ENCODE data around the gene SDK1.

SDK1 gene

GRCh38 chr7:4166807-4167206 lies 865.8 kb downstream of the SDK1 start:
- TF ChIP-seq CTCF (IDR thresholded peaks at IDR 0.05; ENCODE audit: low read depth, low read length) = no peak
- DNase-seq (ENCODE audit: extremely low read depth, low read depth) = no peak

GRCh38 chr7:4167385-4167910 lies 866.4 kb downstream of the SDK1 start:
- no peak for TF ChIP-seq CTCF (IDR thresholded peaks at IDR 0.05; ENCODE audit: low read depth, low read length)
- no peak for DNase-seq (ENCODE audit: extremely low read depth, low read depth)

- DNase-seq (ENCODE audit: extremely low read depth, low read depth) = no peak
- TF ChIP-seq CTCF (IDR thresholded peaks at IDR 0.05; ENCODE audit: low read depth, low read length) = no peak
Measured at GRCh38 chr7:4168041-4168440, 867.0 kb downstream of the SDK1 start.

GRCh38 chr7:4168541-4168940 lies 867.5 kb downstream of the SDK1 start:
- DNase-seq (ENCODE audit: extremely low read depth, low read depth) = no peak
- TF ChIP-seq CTCF (IDR thresholded peaks at IDR 0.05; ENCODE audit: low read depth, low read length) = no peak

- TF ChIP-seq CTCF (IDR thresholded peaks at IDR 0.05; ENCODE audit: low read depth, low read length) = no peak
- DNase-seq (ENCODE audit: extremely low read depth, low read depth) = no peak
Measured at GRCh38 chr7:4169455-4169854, 868.4 kb downstream of the SDK1 start.

- no peak for TF ChIP-seq CTCF (IDR thresholded peaks at IDR 0.05; ENCODE audit: low read depth, low read length)
- DNase-seq (ENCODE audit: extremely low read depth, low read depth) = no peak
Measured at GRCh38 chr7:4170997-4171786, 870.1 kb downstream of the SDK1 start.

GRCh38 chr7:4172883-4173282 lies 871.8 kb downstream of the SDK1 start:
- DNase-seq (ENCODE audit: extremely low read depth, low read depth) = no peak
- TF ChIP-seq CTCF (IDR thresholded peaks at IDR 0.05; ENCODE audit: low read depth, low read length) = no peak
